NCI-H748 treated with DMSO at 0.1 percent for 48 hours (cell line): Measurements from ENCODE around the gene SNX19.
"Not testable (repeated sequence)": the region's sequence is repeated elsewhere in the genome, so short reads cannot be mapped to it uniquely, and the experiment has no call there.

Experiments used
- DNase-seq: peaks from one replicate; lab custom pipeline; 2025; lab: John Stamatoyannopoulos, UW

Gene SNX19

GRCh38 chr11:130873761-130874160 lies 42.5 kb downstream of the SNX19 start:
- no peak for DNase-seq

GRCh38 chr11:130872981-130873380 lies 43.3 kb downstream of the SNX19 start:
- DNase-seq: no peak

- no peak for DNase-seq
These were observed 43.8 kb downstream of the SNX19 start for GRCh38 chr11:130872513-130872912.

DNA sequence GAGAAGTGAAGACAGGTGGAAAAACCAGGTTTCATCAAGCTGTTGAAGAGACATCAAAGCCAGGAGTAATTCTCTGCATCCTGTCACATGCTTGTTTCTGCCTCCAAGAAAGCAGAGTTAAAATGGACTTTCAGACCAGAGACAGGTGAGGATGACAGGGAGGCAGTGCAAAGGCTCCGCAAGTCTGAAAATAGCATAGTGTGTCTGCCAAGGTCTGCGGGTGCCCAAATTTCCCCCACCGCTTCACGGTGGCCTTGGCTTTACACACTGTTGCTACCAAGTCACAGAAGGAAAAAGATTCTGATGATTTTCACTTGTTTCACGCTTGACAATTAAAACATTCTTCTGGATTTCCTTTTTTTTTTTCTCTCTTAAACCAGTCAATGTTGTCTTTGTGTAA lies 44.2 kb downstream of the SNX19 start:
- DNase-seq: no peak

GRCh38 chr11:130871616-130872015 lies 44.7 kb downstream of the SNX19 start:
- DNase-seq: no peak

- no peak for DNase-seq
These were observed 47.4 kb downstream of the SNX19 start for GRCh38 chr11:130868721-130869390.

GRCh38 chr11:130868086-130868710 lies 48.1 kb downstream of the SNX19 start:
- no peak for DNase-seq

GRCh38 chr11:130866831-130867230 lies 49.4 kb downstream of the SNX19 start:
- DNase-seq: no peak

GRCh38 chr11:130865774-130866114 lies 50.5 kb downstream of the SNX19 start:
- DNase-seq: no peak

- DNase-seq: no peak
These were observed 51.0 kb downstream of the SNX19 start for GRCh38 chr11:130865091-130865773.

GRCh38 chr11:130861902-130862860 lies 54.1 kb downstream of the SNX19 start:
- peak; percentile 73 for DNase-seq

- DNase-seq: no peak
These were observed 55.0 kb downstream of the SNX19 start for GRCh38 chr11:130861283-130861682.

DNA sequence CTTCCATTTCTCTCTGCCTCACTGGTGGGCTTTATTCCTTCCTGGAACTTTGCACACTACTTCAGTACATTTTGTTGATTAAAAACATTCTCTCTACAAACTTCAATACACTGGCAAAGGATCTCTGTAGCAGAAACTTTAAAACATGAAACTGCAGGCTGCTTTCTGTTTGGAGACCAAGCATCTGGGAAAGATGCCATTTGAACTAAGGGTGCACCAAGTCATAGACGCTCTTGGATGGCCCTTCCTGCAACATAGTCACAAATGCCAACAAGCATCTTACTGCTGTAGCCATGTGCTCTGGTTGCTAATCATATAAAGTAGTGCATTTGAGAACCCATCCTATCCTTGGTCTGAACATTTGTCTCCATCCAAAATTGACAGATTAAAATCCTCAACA lies 56.4 kb downstream of the SNX19 start:
- DNase-seq: no peak

- no peak for DNase-seq
These were observed 58.1 kb downstream of the SNX19 start for GRCh38 chr11:130858215-130858614.

DNA sequence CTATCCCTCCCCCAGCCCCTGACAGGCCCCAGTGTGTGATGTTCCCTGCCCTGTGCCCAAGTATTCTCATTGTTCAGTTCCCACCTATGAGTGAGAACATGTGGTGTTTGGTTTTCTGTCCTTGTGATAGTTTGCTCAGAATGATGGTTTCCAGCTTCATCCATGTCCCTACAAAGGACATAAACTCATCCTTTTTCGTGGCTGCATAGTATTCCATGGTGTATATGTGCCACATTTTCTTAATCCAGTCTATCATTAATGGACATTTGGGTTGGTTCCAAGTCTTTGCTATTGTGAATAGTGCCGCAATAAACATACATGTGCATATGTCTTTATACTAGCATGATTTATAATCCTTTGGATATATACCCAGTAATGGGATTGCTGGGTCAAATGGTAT lies 60.6 kb downstream of the SNX19 start:
- DNase-seq: not testable (repeated sequence)

GRCh38 chr11:130854483-130854882 lies 61.8 kb downstream of the SNX19 start:
- DNase-seq: no peak

GRCh38 chr11:130852589-130852988 lies 63.7 kb downstream of the SNX19 start:
- no peak for DNase-seq

GRCh38 chr11:130850185-130850944 lies 65.9 kb downstream of the SNX19 start:
- DNase-seq: no peak

- DNase-seq: no peak
These were observed 67.1 kb downstream of the SNX19 start for GRCh38 chr11:130849215-130849568.

DNA sequence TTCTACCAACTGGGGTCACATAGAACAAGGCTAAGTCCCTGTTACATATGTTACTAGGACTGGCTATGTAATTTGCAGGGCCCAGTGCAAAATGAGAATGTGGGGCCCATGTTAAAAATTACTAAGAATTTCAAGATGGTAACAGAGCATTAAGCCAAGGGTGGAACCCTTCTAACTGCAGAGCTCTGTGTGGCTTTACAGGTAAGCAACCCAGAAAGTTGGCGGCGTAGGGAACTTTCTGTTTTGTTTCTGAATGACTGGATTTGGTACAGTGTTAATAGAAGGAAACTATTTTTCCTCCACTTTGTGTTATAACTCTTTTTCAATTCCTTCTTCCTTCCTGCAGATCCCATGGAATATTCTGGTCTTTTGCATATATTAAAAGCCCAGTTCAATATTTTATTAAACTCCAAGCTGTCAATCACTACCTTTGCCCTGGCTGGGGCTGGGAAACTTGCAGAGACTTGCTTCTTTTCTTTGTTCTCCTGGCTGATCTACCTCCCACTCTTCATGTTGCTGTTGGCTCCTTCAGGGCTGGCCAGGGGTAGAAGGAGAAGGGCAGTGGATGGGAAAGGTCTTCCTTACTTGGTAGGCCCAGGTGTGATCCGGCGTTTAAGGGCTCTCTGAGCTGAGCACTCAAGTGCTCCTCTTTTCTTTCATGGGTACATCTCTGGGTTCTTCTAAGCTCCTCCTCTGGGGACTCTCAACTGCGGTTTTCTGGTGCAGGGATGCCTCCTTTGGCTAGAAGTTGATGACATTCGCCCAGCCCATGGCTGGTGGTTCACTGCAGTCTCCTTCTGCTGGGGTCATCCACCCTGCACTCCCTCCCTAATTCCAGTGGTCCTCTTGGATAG lies 67.7 kb downstream of the SNX19 start:
- DNase-seq: no peak

GRCh38 chr11:130847517-130847916 lies 68.8 kb downstream of the SNX19 start:
- DNase-seq: no peak
